K562 (cell line): ENCODE measurements around the gene TMEM214. TPM values are rescaled to one million over a fixed set of nuclear protein-coding genes. Genes with fewer than 3 reads are reported as not detected.

Experiments used
- ATF2 ChIP-seq: sonication (generic); formaldehyde crosslinking; IDR thresholded peaks from 2 replicates; pipeline ENCODE4 v1.8.1; 2022; ENCODE audit warnings: missing genetic modification reagents
- CREB3L1 ChIP-seq: fragments of 450-650 bp; IDR thresholded peaks from 2 replicates; pipeline ENCODE4 v1.6.1; 2014; ENCODE audit warnings: low read depth, mild to moderate bottlenecking, moderate library complexity, borderline replicate concordance
- FOXM1 ChIP-seq, 2 experiments: fragments of 450-650 bp in 1 of 2; sonication (generic) in 1 of 2; formaldehyde crosslinking in 1 of 2; IDR thresholded peaks; 2 replicates each; pipeline versions ENCODE4 v1.6.1 to v1.9.0; 2017 to 2022; ENCODE audit warnings: low read depth in 2 of 2, mild to moderate bottlenecking in 2 of 2, missing genetic modification reagents in 1 of 2, moderate library complexity in 1 of 2
- GMEB1 ChIP-seq: fragments of 250-450 bp; sonication (Bioruptor Pico); IDR thresholded peaks from 2 replicates; pipeline ENCODE4 v1.4.0; 2020; ENCODE audit warnings: mild to moderate bottlenecking
- KDM5B ChIP-seq: fragments of 200-600 bp; sonication (generic); IDR thresholded peaks from 2 replicates; pipeline ENCODE4 v1.6.1; 2012; ENCODE audit warnings: low read depth, mild to moderate bottlenecking, moderate library complexity, low read length, control low read depth, inconsistent platforms; ENCODE audit not compliant: insufficient replicate concordance
- KLF1 ChIP-seq: fragments of 450-650 bp; IDR thresholded peaks from 2 replicates; pipeline ENCODE4 v1.6.1; 2016; ENCODE audit warnings: missing genetic modification characterization, missing compliant biosample characterization
- POLR3G ChIP-seq: IDR thresholded peaks from 2 replicates; pipeline ENCODE4 v1.6.1; 2011; ENCODE audit not compliant: insufficient read length, insufficient replicate concordance; ENCODE audit errors: extremely low read depth
- PPARD ChIP-seq: fragments of 250-450 bp; sonication (Bioruptor Pico); IDR thresholded peaks from 2 replicates; pipeline ENCODE4 v1.8.0; 2022; ENCODE audit warnings: inconsistent platforms, mild to moderate bottlenecking, moderate library complexity
- RFX1 ChIP-seq: fragments of 450-650 bp; IDR thresholded peaks from 2 replicates; pipeline ENCODE4 v1.6.1; 2016; ENCODE audit warnings: mild to moderate bottlenecking, moderate library complexity
- SMAD1 ChIP-seq: fragments of 150-350 bp; IDR thresholded peaks from 2 replicates; pipeline ENCODE4 v1.6.1; 2014; ENCODE audit warnings: low read length, low read depth; ENCODE audit not compliant: partially characterized antibody
- SUPT5H ChIP-seq: fragments of 450-650 bp; IDR thresholded peaks from 2 replicates; pipeline ENCODE4 v1.6.1; 2016
- TCF3 ChIP-seq: sonication (generic); formaldehyde crosslinking; IDR thresholded peaks from 2 replicates; pipeline ENCODE4 v1.4.0; 2020; ENCODE audit warnings: mild to moderate bottlenecking, missing genetic modification reagents
- TOE1 ChIP-seq, 2 experiments: fragments of 450-650 bp in 1 of 2; sonication (generic) in 1 of 2; formaldehyde crosslinking in 1 of 2; IDR thresholded peaks; 2 replicates each; pipeline versions ENCODE4 v1.7.1 to v1.8.0; 2016 to 2022; ENCODE audit warnings: borderline replicate concordance in 2 of 2, mild to moderate bottlenecking in 2 of 2, antibody characterized with exemption in 1 of 2, inconsistent platforms in 1 of 2, low read depth in 1 of 2, missing genetic modification reagents in 1 of 2, moderate library complexity in 1 of 2
- U2AF2 ChIP-seq: fragments of 200-400 bp; formaldehyde crosslinking; optimal IDR thresholded peaks from 2 replicates; pipeline ENCODE3; 2017; ENCODE audit warnings: low read depth, mild to moderate bottlenecking, low read length
- ZBTB1 ChIP-seq: sonication (generic); formaldehyde crosslinking; IDR thresholded peaks from 2 replicates; pipeline ENCODE4 v1.8.1; 2023; ENCODE audit warnings: missing genetic modification reagents, low read depth, mild to moderate bottlenecking, borderline replicate concordance
- ZMIZ1 ChIP-seq, 2 experiments: fragments of 150-350 bp in 1 of 2; IDR thresholded peaks; 2 replicates each; pipeline ENCODE4 v1.6.1; 2012 to 2016; ENCODE audit warnings: low read depth in 2 of 2, low read length in 2 of 2, mild to moderate bottlenecking in 1 of 2, moderate library complexity in 1 of 2
- polyA plus RNA-seq, 8 experiments: library from polyadenylated mRNA; depleted of rRNA in 4 of 8; stranded (reverse) in 5 of 8; unstranded in 3 of 8; fragments of >200 nt; fragmentation: Nextera tagmentation in 2 of 8; fragmentation: Illumina TruSeq in 1 of 8; extraction: Ambion mirVana in 2 of 8; extraction: Trizol in 1 of 8; gene quantifications; 2 replicates each; pipeline versions ENCODE4 v1.2.1 to v1.2.3, GENCODE V29; 2011 to 2014; ENCODE audit warnings: inconsistent platforms in 1 of 8, missing spikeins in 1 of 8
- total RNA-seq, 7 experiments: library from RNA; depleted of rRNA in 6 of 7; stranded (reverse); fragments of >200 nt in 6 of 7; fragmentation: Illumina TruSeq in 2 of 7; extraction: Trizol in 2 of 7; gene quantifications; 2 replicates each; pipeline versions ENCODE4 v1.2.1 to v1.2.3, GENCODE V29; 2011 to 2021; ENCODE audit warnings: low replicate concordance in 1 of 7

Gene TMEM214
- total and polyA plus RNA-seq, 9 of the 15 experiments (the other 6 are each of a cell fraction or from before 2014, with no cell fraction given): 11.4 to 81.4 (median 44.1) TPM

GRCh38 chr2:27050996-27051901 lies 18.5 kb downstream of the TMEM214 start, which contains the start of gene AGBL5 (continued):
- peak; percentile 50 for TF ChIP-seq GMEB1
- TF ChIP-seq PPARD (CRISPR knock-in tag): no peak
- TF ChIP-seq FOXM1 (IDR thresholded peaks at IDR 0.05; ENCODE audit: low read depth): no peak; the same call in 1 of the 2 replicates
- 0 out of 2 replicates have a peak, but pooled peaks have one; percentile 78 for TF ChIP-seq FOXM1 (CRISPR knock-in tag; IDR thresholded peaks at IDR 0.05; ENCODE audit: low read depth)
- peak; percentile 47 for TF ChIP-seq SMAD1
- TF ChIP-seq ZBTB1 (CRISPR knock-in tag): no peak
- peak; percentile 57 for TF ChIP-seq POLR3G
- TF ChIP-seq SUPT5H: peak; percentile 81
- TF ChIP-seq ATF2 (CRISPR knock-in tag): no peak
- peak; percentile 56 for TF ChIP-seq KDM5B
- TF ChIP-seq ZMIZ1 (IDR thresholded peaks at IDR 0.05; ENCODE audit: low read depth in 2 of 2, low read length in 2 of 2): peak in 1 of 2 experiments; percentile 13; a peak in 1 of 4 replicates
- peak; percentile 85 for TF ChIP-seq RFX1
- no peak for TF ChIP-seq U2AF2
- 0 out of 2 replicates have a peak, but pooled peaks have one; percentile 31 for TF ChIP-seq KLF1 (tag)
- TF ChIP-seq TOE1 (IDR thresholded peaks at IDR 0.05; ENCODE audit: borderline replicate concordance): peak; percentile 61
- peak; percentile 73; the same call in 1 of the 2 replicates for TF ChIP-seq TOE1 (CRISPR knock-in tag; IDR thresholded peaks at IDR 0.05; ENCODE audit: borderline replicate concordance, low read depth)
- TF ChIP-seq TCF3 (CRISPR knock-in tag): no peak; the same call in 1 of the 2 replicates
- peak; percentile 94 for TF ChIP-seq CREB3L1
